SKM-1 treated with dmso at 0.1 percent for 144 hours (cell line): ENCODE measurements around the gene DIP2C.
"Not testable (repeated sequence)": the region's sequence is repeated elsewhere in the genome, so short reads cannot be mapped to it uniquely, and the experiment has no call there.

Experiments
- DNase-seq: peaks from one replicate; lab custom pipeline; 2025; ENCODE audit not compliant: unreplicated experiment; lab: John Stamatoyannopoulos, UW

Gene DIP2C

GRCh38 chr10:435397-435796 lies 254.1 kb downstream of the DIP2C start:
- no peak for DNase-seq

DNA sequence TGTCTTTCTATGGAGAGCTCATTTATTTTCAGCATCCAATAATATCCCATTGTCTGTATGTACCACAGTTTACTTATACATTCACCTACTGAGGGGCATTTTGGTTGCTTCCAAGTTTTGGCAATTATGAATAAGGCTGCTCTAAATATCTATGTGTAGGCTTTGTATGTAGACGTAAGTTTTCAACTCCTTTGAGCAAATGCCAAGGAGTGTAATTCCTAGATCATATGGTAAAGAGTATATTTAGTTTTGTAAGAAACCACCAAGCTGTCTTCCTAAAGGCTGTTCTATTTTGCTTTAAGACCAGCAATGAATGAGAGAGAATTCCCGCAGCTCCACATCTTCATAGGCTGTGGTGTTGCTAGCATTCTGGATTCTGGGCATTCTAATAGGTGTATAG lies 259.8 kb downstream of the DIP2C start:
- no peak for DNase-seq

DNA sequence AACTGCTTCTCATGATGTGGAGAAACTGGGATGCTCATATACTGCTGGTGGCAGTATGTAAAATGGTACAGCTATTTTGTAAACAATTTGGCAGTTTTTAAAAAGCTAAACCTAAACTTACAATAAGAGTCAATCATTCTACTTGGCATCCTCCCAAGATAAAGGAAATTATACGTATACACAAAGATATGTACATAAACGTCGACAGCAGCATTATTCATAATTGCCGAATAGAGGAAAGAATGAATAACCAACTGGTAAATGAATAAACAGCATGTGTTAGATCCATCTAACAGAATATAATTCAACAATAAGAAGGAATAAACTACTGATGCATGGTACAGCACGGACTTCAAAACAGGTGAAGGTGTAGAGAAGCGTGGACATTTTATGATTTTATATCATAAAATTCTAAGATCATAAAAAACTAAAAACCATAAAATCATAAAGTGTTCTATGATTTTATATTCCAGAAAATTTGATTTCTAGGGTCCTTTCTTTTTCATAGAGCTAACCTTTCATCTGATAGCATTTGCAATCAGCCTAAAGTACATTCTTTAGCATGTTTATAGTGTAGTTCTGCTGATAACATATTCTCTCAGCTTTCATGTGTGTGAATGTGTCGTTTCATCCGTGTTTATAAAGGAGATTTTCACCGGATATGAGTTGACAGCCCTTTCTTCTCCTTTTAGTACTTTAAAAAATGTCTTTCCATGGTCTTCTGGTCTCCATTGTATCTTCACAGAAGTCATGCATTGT lies 261.5 kb downstream of the DIP2C start:
- no peak for DNase-seq

DNA sequence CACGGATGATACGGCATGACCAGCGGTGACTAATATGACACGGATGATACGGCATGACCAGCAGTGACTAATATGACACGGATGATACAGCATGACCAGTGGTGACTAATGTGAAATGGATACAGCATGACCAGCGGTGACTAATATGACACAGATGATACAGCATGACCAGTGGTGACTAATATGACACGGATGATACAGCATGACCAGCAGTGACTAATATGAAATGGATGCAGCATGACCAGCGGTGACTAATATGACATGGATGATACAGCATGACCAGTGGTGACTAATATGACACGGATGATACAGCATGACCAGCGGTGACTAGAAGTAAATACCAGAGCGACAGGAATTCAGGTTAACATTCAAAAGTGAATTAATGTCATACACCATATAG lies 264.1 kb downstream of the DIP2C start:
- not testable (repeated sequence) for DNase-seq

- not testable (repeated sequence) for DNase-seq
Observed at GRCh38 chr10:424724-425123, 264.7 kb downstream of the DIP2C start.

DNA sequence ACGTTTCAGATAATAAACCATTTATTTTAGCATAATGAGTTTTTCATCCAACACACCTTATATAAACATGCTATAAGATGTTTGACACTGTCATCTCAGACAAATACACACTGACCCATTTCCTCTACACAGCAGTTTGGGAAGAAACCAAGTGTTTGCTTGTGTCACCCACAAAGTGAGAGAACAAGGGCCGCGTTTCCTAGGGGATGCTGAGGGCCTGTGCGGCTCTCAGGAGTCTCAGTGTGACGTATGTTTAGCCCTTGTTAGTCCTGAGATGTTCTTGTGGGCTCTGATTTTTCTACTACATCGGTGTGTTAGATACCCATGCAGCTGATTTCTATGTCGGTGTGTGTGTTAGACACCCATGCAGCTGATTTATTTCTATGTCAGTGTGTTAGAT lies 266.3 kb downstream of the DIP2C start:
- no peak for DNase-seq

GRCh38 chr10:422675-423074 lies 266.8 kb downstream of the DIP2C start:
- DNase-seq, result no peak

DNA sequence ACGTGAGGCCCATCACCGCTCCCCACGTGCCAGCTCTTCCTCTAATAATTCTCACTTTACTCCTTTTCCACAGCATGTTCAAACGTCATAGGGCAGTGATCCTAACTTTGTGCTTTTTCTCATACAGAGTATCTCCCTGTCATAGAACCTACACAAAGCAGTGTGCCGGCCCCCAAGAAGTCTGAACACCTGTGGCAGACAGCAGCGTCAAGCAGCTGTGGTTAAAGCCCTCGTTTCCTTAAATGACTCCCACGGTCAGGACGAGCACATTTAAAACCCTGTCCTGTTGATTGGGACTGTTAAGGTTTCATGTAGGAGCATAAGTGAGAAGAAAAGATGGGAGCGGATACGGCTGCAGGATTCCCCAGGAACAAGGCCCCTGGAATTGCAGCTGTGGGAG lies 267.2 kb downstream of the DIP2C start:
- DNase-seq, result no peak

- no peak for DNase-seq
Observed at GRCh38 chr10:421170-421569, 268.3 kb downstream of the DIP2C start.

DNA sequence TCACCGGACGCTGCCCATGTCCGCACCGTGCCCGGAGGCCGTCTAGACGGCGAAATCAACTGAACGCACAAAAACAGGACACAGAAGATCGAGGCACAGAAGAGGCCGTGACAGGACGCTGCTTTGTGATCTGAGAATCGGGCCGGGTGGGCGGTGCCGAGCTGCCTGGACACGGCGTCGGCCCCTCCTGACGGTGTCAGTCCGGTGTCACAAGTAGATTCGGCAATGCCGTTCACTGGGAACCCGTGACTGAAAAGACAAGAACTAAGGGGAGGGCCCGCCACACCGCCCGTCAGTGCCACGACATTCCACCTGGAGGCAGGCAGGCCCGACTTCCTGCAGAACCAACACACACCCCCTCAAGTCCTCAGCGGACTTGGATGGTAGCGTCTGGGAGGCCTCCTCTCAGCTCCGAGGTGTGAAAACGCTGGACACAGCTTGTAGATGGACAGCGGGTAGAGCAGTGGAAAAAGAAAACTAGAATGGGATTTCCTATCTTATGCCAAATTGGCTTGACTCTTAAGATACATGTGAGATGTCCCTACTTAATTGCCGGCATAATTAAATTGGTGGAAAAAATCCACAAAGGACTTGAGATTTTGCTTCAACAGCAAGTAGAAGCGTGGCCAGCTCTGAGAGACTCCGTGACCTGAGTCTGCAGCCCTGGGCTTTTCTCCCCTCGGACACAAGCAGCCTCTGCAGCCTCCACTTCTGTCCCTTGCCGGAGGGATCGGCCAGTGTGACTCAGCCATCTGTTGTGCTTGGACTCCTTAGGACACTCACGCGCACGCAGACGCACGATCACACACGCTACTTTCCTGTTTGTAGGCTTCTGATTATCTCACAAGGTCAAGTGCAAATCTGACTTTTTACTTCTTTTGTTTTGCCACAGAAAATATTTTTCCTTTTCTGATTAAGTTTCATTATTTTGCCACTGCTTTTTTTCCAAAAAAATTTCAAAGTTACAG lies 269.0 kb downstream of the DIP2C start:
- DNase-seq, result no peak

DNA sequence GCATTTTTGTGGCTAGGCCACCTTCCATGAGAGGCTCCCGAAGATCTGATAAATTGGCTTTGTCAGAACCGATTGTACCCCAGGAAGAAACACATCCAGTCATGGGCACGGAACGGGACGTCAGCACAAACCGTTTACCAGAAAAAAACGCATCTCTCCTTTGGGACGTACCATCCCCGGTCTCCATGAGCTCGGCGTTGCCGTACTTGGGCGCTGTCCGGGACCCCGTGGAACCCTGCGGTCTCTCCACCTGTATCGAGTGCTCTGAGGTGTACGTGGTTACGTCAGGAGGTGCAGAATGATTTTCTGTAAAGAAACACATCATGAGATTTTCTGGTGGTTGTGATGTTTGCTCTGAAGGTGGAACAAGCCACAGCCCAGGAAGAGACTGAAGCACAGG lies 270.6 kb downstream of the DIP2C start:
- DNase-seq, result no peak

DNA sequence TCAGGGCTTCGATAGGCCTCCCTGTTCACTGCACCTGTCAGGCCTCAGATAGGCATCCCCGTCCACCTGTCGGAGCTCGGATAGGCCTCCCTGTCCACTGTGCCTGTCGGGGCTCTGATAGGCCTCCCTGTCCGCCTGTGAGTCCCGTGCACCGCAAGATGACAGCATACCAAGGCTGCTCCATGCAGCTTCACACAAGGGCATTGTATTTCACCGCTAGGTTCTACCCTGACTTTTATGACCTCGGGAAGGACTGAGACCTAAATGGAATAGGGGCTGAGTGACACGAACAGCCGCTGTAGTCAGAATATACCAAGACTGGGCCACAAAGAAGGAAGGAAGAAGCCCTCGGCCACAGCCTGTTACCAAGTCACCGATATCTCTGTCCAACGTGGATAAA lies 271.2 kb downstream of the DIP2C start:
- no peak for DNase-seq

- DNase-seq, result no peak
Observed at GRCh38 chr10:416091-416515, 273.4 kb downstream of the DIP2C start.

DNA sequence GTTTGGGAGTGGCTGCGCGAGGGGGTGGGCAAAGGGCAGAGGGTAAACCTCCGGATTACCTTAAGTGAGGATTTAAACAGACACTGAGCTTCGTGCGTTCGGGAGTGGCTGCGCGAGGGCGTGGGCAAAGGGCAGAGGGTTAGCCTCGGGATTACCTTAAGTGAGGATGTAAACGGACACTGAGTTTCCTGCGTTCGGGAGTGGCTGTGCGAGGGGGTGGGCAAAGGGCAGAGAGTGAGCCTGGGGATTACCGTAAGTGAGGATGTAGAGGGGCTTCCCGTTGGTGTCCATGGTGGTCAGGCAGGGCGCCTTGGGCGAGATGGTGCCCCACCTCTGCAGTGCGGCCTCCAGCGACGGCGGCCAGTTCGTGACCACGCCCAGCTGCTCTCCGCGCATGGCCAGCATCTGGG lies 275.8 kb downstream of the DIP2C start:
- no peak for DNase-seq

- DNase-seq, result no peak
Observed at GRCh38 chr10:412109-412508, 277.4 kb downstream of the DIP2C start.

- DNase-seq, result no peak
Observed at GRCh38 chr10:411603-412002, 277.9 kb downstream of the DIP2C start.

DNA sequence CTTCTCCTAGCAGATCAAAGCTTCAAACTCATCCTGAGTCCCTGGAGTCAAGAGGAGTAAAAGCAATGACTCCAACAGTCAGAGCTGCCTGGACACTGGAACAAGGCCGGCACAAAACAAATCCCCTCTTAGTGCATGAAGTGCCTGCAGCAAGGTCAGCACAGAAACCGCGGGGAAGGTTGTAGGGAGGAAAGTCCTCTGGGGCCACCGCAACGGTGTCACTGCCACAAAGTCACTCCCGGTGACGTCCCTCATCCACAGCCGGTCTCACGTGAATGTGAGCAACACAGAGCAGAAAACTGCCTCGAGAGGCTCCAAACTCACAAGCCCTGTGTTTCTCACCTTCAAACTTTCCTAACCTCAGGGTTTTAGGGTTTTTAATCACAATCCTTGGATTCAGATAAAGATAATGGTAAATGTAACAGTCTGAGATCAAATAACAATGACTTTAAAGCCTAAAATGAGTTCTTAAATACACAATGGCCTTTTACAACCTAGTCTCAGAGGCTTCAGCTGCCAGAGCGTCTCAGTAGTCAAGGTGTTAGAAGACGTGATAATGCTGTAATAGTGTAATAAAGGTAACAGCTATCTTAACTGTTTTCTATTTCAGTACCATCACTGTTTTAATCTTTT lies 279.9 kb downstream of the DIP2C start:
- no peak for DNase-seq

DNA sequence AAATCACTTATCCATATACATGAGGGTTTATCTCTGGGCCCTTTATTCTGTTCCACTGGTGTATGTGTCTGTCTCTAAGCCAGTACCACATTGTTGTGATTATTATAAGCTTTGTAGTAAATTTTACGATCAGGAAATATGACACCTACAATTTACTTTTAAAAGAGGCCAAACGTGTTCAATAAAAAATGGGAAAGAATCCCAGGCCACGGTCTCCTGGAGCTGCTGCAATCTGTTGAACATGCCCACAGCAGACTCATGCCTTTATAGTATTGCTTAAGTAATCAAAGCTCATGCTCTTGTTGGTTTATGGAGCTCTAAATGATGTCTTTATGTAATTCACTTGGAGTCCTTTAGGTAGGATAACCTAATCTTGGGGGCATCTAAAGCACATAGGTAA lies 281.2 kb downstream of the DIP2C start:
- DNase-seq, result no peak

- DNase-seq, result no peak
Observed at GRCh38 chr10:406976-407375, 282.5 kb downstream of the DIP2C start.

- no peak for DNase-seq
Observed at GRCh38 chr10:405648-406047, 283.8 kb downstream of the DIP2C start.

- no peak for DNase-seq
Observed at GRCh38 chr10:404991-405390, 284.5 kb downstream of the DIP2C start.

GRCh38 chr10:404346-404745 lies 285.1 kb downstream of the DIP2C start:
- DNase-seq, result no peak
